CD4-positive, alpha-beta T cell (primary cell): ENCODE measurements around the gene ZBTB7C. TPM values are rescaled to one million over a fixed set of nuclear protein-coding genes. Genes with fewer than 3 reads are reported as not detected.

Experiments
- ATAC-seq: fragments of 200-7000 bp; cut with Tn5 transposase; one replicate; pipeline ENCODE4 v1.10.0; 2022; ENCODE audit warnings: mild to moderate bottlenecking; ENCODE audit not compliant: poor library complexity
- CTCF ChIA-PET: fragments of 350-600 bp; sonication (Branson Sonifier 250); formaldehyde crosslinking; loops from one replicate; lab custom pipeline; 2021; ENCODE audit warnings: antibody characterized with exemption, inconsistent platforms; lab: Charles Lee
- POLR2A ChIA-PET: fragments of 350-600 bp; sonication (Branson Sonifier 250); formaldehyde crosslinking; loops from one replicate; lab custom pipeline; 2021; ENCODE audit warnings: antibody characterized with exemption, inconsistent platforms; lab: Charles Lee
- DNase-seq, 14 experiments: peaks; one replicate each; pipeline ENCODE4 v3.0.0-alpha.2; 2013 to 2020; ENCODE audit warnings: mixed read lengths in 2 of 14
- H3K27ac ChIP-seq, 2 donors: one replicate each; pipeline versions ENCODE4 v1.5.1 to v1.7.0; 2013; ENCODE audit warnings: low read length in 2 of 2, low read depth in 1 of 2, mild to moderate bottlenecking in 1 of 2
- H3K27me3 ChIP-seq, 2 experiments: 1 replicate in 1 of 2; 2 replicates in 1 of 2; pipeline versions ENCODE4 v1.6.1 to v1.7.0; 2013; ENCODE audit warnings: low read length in 2 of 2, control low read depth in 1 of 2, mild to moderate bottlenecking in 1 of 2, moderate library complexity in 1 of 2; ENCODE audit not compliant: insufficient read depth in 2 of 2, control insufficient read depth in 1 of 2
- H3K36me3 ChIP-seq: one replicate; pipeline ENCODE4 v1.6.1; 2013; ENCODE audit warnings: low read length, control low read depth; ENCODE audit not compliant: insufficient read depth
- H3K4me1 ChIP-seq: one replicate; pipeline ENCODE4 v1.6.1; 2013; ENCODE audit warnings: low read length, control low read depth; ENCODE audit not compliant: insufficient read depth
- H3K4me3 ChIP-seq: one replicate; pipeline ENCODE4 v1.5.1; 2013; ENCODE audit warnings: mild to moderate bottlenecking, low read length, moderate library complexity
- H3K9me3 ChIP-seq, 2 experiments: 1 replicate in 1 of 2; 2 replicates in 1 of 2; pipeline versions ENCODE4 v1.6.1 to v1.7.0; 2013; ENCODE audit warnings: low read length in 2 of 2, mild to moderate bottlenecking in 2 of 2, control low read depth in 1 of 2, moderate library complexity in 1 of 2; ENCODE audit not compliant: control insufficient read depth in 1 of 2, insufficient read depth in 1 of 2
- H3K27ac Mint-ChIP-seq: one replicate; pipeline ENCODE4 v1.8.0; 2020; ENCODE audit warnings: mixed read lengths
- H3K27me3 Mint-ChIP-seq: one replicate; pipeline ENCODE4 v1.8.0; 2021; ENCODE audit warnings: mixed read lengths
- H3K36me3 Mint-ChIP-seq: one replicate; pipeline ENCODE4 v1.8.0; 2021; ENCODE audit warnings: low read depth, mixed read lengths
- H3K4me1 Mint-ChIP-seq: one replicate; pipeline ENCODE4 v1.8.0; 2021; ENCODE audit warnings: low read depth, mixed read lengths
- H3K4me3 Mint-ChIP-seq: one replicate; pipeline ENCODE4 v1.8.0; 2020; ENCODE audit warnings: mild to moderate bottlenecking, mixed read lengths
- H3K9me3 Mint-ChIP-seq: one replicate; pipeline ENCODE4 v1.8.0; 2020; ENCODE audit warnings: mixed read lengths
- CTCF ChIP-seq: fragments of 200-600 bp; IDR thresholded peaks from one replicate; pipeline ENCODE4 v1.8.0; 2022; ENCODE audit warnings: antibody characterized with exemption, mild to moderate bottlenecking
- intact Hi-C, 2 experiments: fragments of 100-400 bp; cut with DNase I in 1 of 2; cut with micrococcal nuclease in 1 of 2; formaldehyde crosslinking; loops; one replicate each; pipeline versions ENCODE4 v1.15.1 to v1.9.0; 2023 to 2025; cut with DNase I, micrococcal nuclease
- total RNA-seq, 174 experiments: library from RNA in 2 of 174; stranded (reverse) in 2 of 174; gene quantifications; one replicate each; pipeline ENCODE4 v1.2.3 and lab custom pipeline; 2021 to 2026

The ZBTB7C gene
- total RNA-seq, 2 experiments from 2014 or later, result not detected

GRCh38 chr18:48238206-48238605 lies 171.0 kb downstream of the ZBTB7C start:
- no peaks in the 10 kb centered on the region for H3K36me3 Mint-ChIP-seq
- H3K36me3 ChIP-seq, result no peaks in the 10 kb centered on the region
- H3K27ac Mint-ChIP-seq, result no peak overlapping the region
- no peaks in the 10 kb centered on the region for H3K4me1 Mint-ChIP-seq
- ATAC-seq, result no peak
- no peaks in the 10 kb centered on the region for H3K27me3 ChIP-seq
- intact Hi-C loops, result no loop called here
- no peak for DNase-seq
- H3K4me3 ChIP-seq, result no peak overlapping the region
- peaks cover 0 to 4% of the 10 kb centered on the region in 2 experiments for H3K9me3 ChIP-seq
- no peak for TF ChIP-seq CTCF
- CTCF ChIA-PET, result no interaction called here
- no peak overlapping the region for H3K27ac ChIP-seq
- H3K27me3 Mint-ChIP-seq, result peaks cover 63% of the 10 kb centered on the region
- no peak overlapping the region for H3K4me3 Mint-ChIP-seq
- POLR2A ChIA-PET, result no interaction called here
- peaks cover 8% of the 10 kb centered on the region for H3K9me3 Mint-ChIP-seq
- H3K4me1 ChIP-seq, result peaks cover 12% of the 10 kb centered on the region

GRCh38 chr18:48236822-48237221 lies 172.4 kb downstream of the ZBTB7C start:
- Histone ChIP-seq H3K27me3 (no peaks in the 10 kb centered on the region), H3K4me1 (peaks cover 12% of the 10 kb centered on the region), H3K27ac (no peak overlapping the region), H3K36me3 (no peaks in the 10 kb centered on the region), H3K4me3 (no peak overlapping the region), H3K9me3 (peaks cover 0 to 4% of the 10 kb centered on the region in 2 experiments)
- no peak for TF ChIP-seq CTCF
- Mint-ChIP-seq H3K9me3 (peaks cover 5% of the 10 kb centered on the region), H3K4me1 (no peaks in the 10 kb centered on the region), H3K27me3 (peaks cover 53% of the 10 kb centered on the region), H3K36me3 (no peaks in the 10 kb centered on the region), H3K4me3 (no peak overlapping the region), H3K27ac (no peak overlapping the region)
- ChIA-PET CTCF (no interaction called here), POLR2A (no interaction called here)
- intact Hi-C loops, result no loop called here
- no peak for DNase-seq
- ATAC-seq, result no peak

- no peak for TF ChIP-seq CTCF
- no peaks in the 10 kb centered on the region for H3K4me1 Mint-ChIP-seq
- ChIA-PET POLR2A (no interaction called here), CTCF (no interaction called here)
- H3K36me3 Mint-ChIP-seq, result no peaks in the 10 kb centered on the region
- Histone ChIP-seq H3K9me3 (peaks cover 0 to 4% of the 10 kb centered on the region in 2 experiments), H3K36me3 (no peaks in the 10 kb centered on the region), H3K4me3 (no peak overlapping the region), H3K4me1 (peaks cover 26% of the 10 kb centered on the region), H3K27me3 (no peaks in the 10 kb centered on the region), H3K27ac (no peak overlapping the region)
- no peak overlapping the region for H3K27ac Mint-ChIP-seq
- intact Hi-C loops, result no loop called here
- H3K9me3 Mint-ChIP-seq, result no peaks in the 10 kb centered on the region
- ATAC-seq (no peak), DNase-seq (peak in 3 of 14 experiments; percentile 9 to 26 (median 20))
- H3K4me3 Mint-ChIP-seq, result no peak overlapping the region
- peaks cover 10% of the 10 kb centered on the region for H3K27me3 Mint-ChIP-seq
Observed at GRCh38 chr18:48230467-48231113, 178.6 kb downstream of the ZBTB7C start.
